Activated B cell treated with CpG ODN at 0.5 μM for 24 hours (primary cell): Measurements from ENCODE around the gene BID. TPM values are rescaled to one million over a fixed set of nuclear protein-coding genes. Genes with fewer than 3 reads are reported as not detected.

Experiments used
- ATAC-seq: fragments of 200-7000 bp; cut with Tn5 transposase; one replicate; pipeline ENCODE4 v1.10.0; 2021; ENCODE audit warnings: low read depth, mild to moderate bottlenecking, moderate library complexity
- CTCF ChIA-PET: fragments of 350-600 bp; sonication (Branson Sonifier 250); formaldehyde crosslinking; loops from one replicate; lab custom pipeline; 2021; ENCODE audit warnings: antibody characterized with exemption; lab: Charles Lee
- POLR2A ChIA-PET: fragments of 350-600 bp; sonication (Branson Sonifier 250); formaldehyde crosslinking; loops from one replicate; lab custom pipeline; 2021; ENCODE audit warnings: antibody characterized with exemption; lab: Charles Lee
- DNase-seq: peaks from one replicate; pipeline ENCODE4 v3.0.0; 2022
- H3K27ac Mint-ChIP-seq: one replicate; pipeline ENCODE4 v1.8.0; 2020; ENCODE audit warnings: mixed read lengths
- H3K27me3 Mint-ChIP-seq: one replicate; pipeline ENCODE4 v1.8.0; 2021; ENCODE audit warnings: mixed read lengths
- H3K36me3 Mint-ChIP-seq: one replicate; pipeline ENCODE4 v1.8.0; 2021; ENCODE audit warnings: low read depth, mixed read lengths
- H3K4me1 Mint-ChIP-seq: one replicate; pipeline ENCODE4 v1.8.0; 2021; ENCODE audit warnings: mixed read lengths
- H3K4me3 Mint-ChIP-seq: one replicate; pipeline ENCODE4 v1.8.0; 2020; ENCODE audit warnings: mild to moderate bottlenecking, mixed read lengths
- H3K9me3 Mint-ChIP-seq: one replicate; pipeline ENCODE4 v1.8.0; 2020; ENCODE audit warnings: mixed read lengths
- CTCF ChIP-seq: fragments of 200-600 bp; IDR thresholded peaks from one replicate; pipeline ENCODE4 v1.8.0; 2022; ENCODE audit warnings: antibody characterized with exemption, mild to moderate bottlenecking
- intact Hi-C: fragments of 100-400 bp; cut with micrococcal nuclease; formaldehyde crosslinking; loops from one replicate; pipeline ENCODE4 v1.15.1; 2024
- total RNA-seq: library from RNA; stranded (reverse); gene quantifications from 2 replicates; pipeline ENCODE4 v1.2.3, GENCODE V29; 2022

The BID gene
- total RNA-seq, 1 donor from 2014 or later, result 78.9 TPM

GRCh38 chr22:17695986-17696385 lies 78.3 kb downstream of the BID start:
- Mint-ChIP-seq H3K27me3 (no peaks in the 10 kb centered on the region), H3K4me3 (no peak overlapping the region), H3K27ac (no peak overlapping the region), H3K9me3 (no peaks in the 10 kb centered on the region), H3K4me1 (no peaks in the 10 kb centered on the region), H3K36me3 (peaks cover 46% of the 10 kb centered on the region)
- no peak for TF ChIP-seq CTCF
- DNase-seq (no peak), ATAC-seq (no peak)
- intact Hi-C loops, result no loop called here
- ChIA-PET CTCF (no interaction called here), POLR2A (no interaction called here)

- DNase-seq (no peak), ATAC-seq (no peak)
- H3K36me3 Mint-ChIP-seq, result peaks cover 43% of the 10 kb centered on the region
- no peaks in the 10 kb centered on the region for H3K27me3 Mint-ChIP-seq
- CTCF ChIA-PET, result no interaction called here
- no peaks in the 10 kb centered on the region for H3K4me1 Mint-ChIP-seq
- no peaks in the 10 kb centered on the region for H3K9me3 Mint-ChIP-seq
- no peak for TF ChIP-seq CTCF
- intact Hi-C loops, result no loop called here
- H3K27ac Mint-ChIP-seq, result no peak overlapping the region
- POLR2A ChIA-PET, result no interaction called here
- no peak overlapping the region for H3K4me3 Mint-ChIP-seq
Observed at GRCh38 chr22:17694752-17695151, 79.5 kb downstream of the BID start.

- intact Hi-C loops, result no loop called here
- DNase-seq (no peak), ATAC-seq (no peak)
- no peak overlapping the region for H3K4me3 Mint-ChIP-seq
- H3K36me3 Mint-ChIP-seq, result peaks cover 39% of the 10 kb centered on the region
- ChIA-PET CTCF (no interaction called here), POLR2A (no interaction called here)
- H3K27me3 Mint-ChIP-seq, result no peaks in the 10 kb centered on the region
- no peaks in the 10 kb centered on the region for H3K9me3 Mint-ChIP-seq
- H3K27ac Mint-ChIP-seq, result no peak overlapping the region
- H3K4me1 Mint-ChIP-seq, result no peaks in the 10 kb centered on the region
- no peak for TF ChIP-seq CTCF
Observed at GRCh38 chr22:17694193-17694592, 80.1 kb downstream of the BID start.

- Mint-ChIP-seq H3K9me3 (no peaks in the 10 kb centered on the region), H3K27me3 (no peaks in the 10 kb centered on the region), H3K36me3 (peaks cover 38% of the 10 kb centered on the region), H3K4me3 (no peak overlapping the region), H3K27ac (no peak overlapping the region), H3K4me1 (no peaks in the 10 kb centered on the region)
- no peak for TF ChIP-seq CTCF
- DNase-seq (no peak), ATAC-seq (no peak)
- CTCF ChIA-PET, result no interaction called here
- intact Hi-C loops, result no loop called here
- POLR2A ChIA-PET, result no interaction called here
Observed at GRCh38 chr22:17692841-17693240, 81.4 kb downstream of the BID start.

- TF ChIP-seq CTCF, result no peak
- Mint-ChIP-seq H3K27ac (no peak overlapping the region), H3K36me3 (peaks cover 11% of the 10 kb centered on the region), H3K9me3 (no peaks in the 10 kb centered on the region), H3K4me1 (peaks cover 4% of the 10 kb centered on the region), H3K27me3 (no peaks in the 10 kb centered on the region), H3K4me3 (no peak overlapping the region)
- POLR2A ChIA-PET, result no interaction called here
- CTCF ChIA-PET, result no interaction called here
- DNase-seq (no peak), ATAC-seq (no peak)
- intact Hi-C loops, result no loop called here
Observed at GRCh38 chr22:17684245-17684644, 90.0 kb downstream of the BID start.

Other genes with a start within 250 kb of the BID start
- gene SLC25A18, start 211.0 kb downstream of the BID start, total RNA-seq, result 0.15 and 0.27 TPM in 2 replicates
- gene ATP6V1E1, start 145.7 kb downstream of the BID start, total RNA-seq, result 73.9 and 74.0 TPM in 2 replicates
- 30.1 and 38.7 TPM in 2 replicates for gene BCL2L13, start 135.7 kb downstream of the BID start, total RNA-seq